ENCODE data around the gene YWHAG.

DNA sequence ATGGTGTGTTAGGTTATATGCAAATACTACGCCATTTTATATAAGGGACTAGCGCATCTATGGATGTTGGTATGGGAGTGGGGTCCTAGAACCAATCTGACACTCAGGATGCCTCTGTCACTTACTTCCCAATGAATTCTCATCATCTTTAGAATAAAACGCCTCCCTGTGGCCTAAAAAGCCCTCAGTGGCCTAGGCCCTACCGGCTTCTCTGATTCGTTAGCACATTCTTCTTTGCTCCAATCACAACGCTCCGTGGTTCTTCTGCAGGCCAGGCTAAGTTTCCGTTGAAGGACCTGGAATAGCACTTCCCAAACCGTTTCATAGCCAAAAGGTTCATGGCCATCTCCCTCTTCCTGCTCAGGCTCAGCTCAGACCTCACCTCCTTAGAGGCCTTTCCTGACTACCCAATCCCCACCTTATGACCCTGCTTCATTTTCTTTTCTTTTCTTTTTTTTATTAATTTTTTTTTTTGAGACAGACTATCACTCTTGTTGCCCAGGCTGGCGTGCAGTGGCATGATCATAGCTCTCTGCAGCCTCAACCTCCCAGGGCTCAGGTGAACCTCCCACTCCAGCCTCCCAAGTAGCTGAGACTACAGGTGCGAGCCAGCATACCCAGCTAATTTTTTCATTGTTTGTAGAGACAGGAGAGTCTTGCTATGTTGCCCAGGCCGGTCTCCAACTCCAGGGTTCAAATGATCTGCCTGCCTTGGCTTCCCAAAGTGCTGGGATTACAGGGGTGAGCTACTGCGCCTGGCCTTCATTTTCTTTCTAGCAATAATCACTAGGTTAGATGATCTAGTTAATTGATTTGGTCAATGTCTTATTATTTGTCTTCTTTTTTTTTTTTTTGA, 24.5 kb upstream of the YWHAG start:
- TF ChIP-seq, protein P1, sequence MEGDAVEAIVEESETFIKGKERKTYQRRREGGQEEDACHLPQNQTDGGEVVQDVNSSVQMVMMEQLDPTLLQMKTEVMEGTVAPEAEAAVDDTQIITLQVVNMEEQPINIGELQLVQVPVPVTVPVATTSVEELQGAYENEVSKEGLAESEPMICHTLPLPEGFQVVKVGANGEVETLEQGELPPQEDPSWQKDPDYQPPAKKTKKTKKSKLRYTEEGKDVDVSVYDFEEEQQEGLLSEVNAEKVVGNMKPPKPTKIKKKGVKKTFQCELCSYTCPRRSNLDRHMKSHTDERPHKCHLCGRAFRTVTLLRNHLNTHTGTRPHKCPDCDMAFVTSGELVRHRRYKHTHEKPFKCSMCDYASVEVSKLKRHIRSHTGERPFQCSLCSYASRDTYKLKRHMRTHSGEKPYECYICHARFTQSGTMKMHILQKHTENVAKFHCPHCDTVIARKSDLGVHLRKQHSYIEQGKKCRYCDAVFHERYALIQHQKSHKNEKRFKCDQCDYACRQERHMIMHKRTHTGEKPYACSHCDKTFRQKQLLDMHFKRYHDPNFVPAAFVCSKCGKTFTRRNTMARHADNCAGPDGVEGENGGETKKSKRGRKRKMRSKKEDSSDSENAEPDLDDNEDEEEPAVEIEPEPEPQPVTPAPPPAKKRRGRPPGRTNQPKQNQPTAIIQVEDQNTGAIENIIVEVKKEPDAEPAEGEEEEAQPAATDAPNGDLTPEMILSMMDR (CRISPR knock-in tag; IDR thresholded peaks at IDR 0.05), result peak; percentile 48
- TF ChIP-seq MAFF (IDR thresholded peaks at IDR 0.05; ENCODE audit: low read depth, low read length), result no peak
- TF ChIP-seq, protein P2, sequence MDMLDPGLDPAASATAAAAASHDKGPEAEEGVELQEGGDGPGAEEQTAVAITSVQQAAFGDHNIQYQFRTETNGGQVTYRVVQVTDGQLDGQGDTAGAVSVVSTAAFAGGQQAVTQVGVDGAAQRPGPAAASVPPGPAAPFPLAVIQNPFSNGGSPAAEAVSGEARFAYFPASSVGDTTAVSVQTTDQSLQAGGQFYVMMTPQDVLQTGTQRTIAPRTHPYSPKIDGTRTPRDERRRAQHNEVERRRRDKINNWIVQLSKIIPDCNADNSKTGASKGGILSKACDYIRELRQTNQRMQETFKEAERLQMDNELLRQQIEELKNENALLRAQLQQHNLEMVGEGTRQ (IDR thresholded peaks at IDR 0.05; ENCODE audit: low read depth, low read length), result no peak
- TF ChIP-seq, protein P2 (CRISPR knock-in tag; IDR thresholded peaks at IDR 0.05; ENCODE audit: borderline replicate concordance), result no peak
